CD4-positive, alpha-beta T cell treated with Interferon alpha-2 for 1 hour (primary cell): Measurements from ENCODE around the gene FCN1.
A peak's percentile ranks its signal among the peaks of the same experiment; 100 is the strongest.

Experiments
- DNase-seq, 2 donors: peaks; one replicate each; pipeline ENCODE4 v3.0.0-alpha.2; 2020 to 2022

Gene FCN1

GRCh38 chr9:134936346-134937163 lies 18.8 kb upstream of the FCN1 start:
- DNase-seq = peak; percentile 21 to 51

- DNase-seq = no peak
Observed at GRCh38 chr9:134935701-134936345, 18.1 kb upstream of the FCN1 start.

GRCh38 chr9:134935056-134935640 lies 17.4 kb upstream of the FCN1 start:
- no peak for DNase-seq

- DNase-seq = no peak
Observed at GRCh38 chr9:134933076-134933659, 15.5 kb upstream of the FCN1 start.

- no peak for DNase-seq
Observed at GRCh38 chr9:134932606-134933005, 14.9 kb upstream of the FCN1 start.

- DNase-seq = no peak
Observed at GRCh38 chr9:134932171-134932570, 14.5 kb upstream of the FCN1 start.

GRCh38 chr9:134930398-134930797 lies 12.7 kb upstream of the FCN1 start:
- peak in 1 of 2 donors; percentile 9 for DNase-seq

- peak in 1 of 2 donors; percentile 57 for DNase-seq
Observed at GRCh38 chr9:134929193-134930158, 11.8 kb upstream of the FCN1 start.

- DNase-seq = no peak
Observed at GRCh38 chr9:134928436-134929192, 10.9 kb upstream of the FCN1 start.

GRCh38 chr9:134925011-134925511 lies 7.3 kb upstream of the FCN1 start:
- peak in 1 of 2 donors; percentile 18 for DNase-seq

- no peak for DNase-seq
Observed at GRCh38 chr9:134923466-134923865, 5.8 kb upstream of the FCN1 start.

- peak in 1 of 2 donors; percentile 13 for DNase-seq
Observed at GRCh38 chr9:134922932-134923240, 5.2 kb upstream of the FCN1 start.

GRCh38 chr9:134922066-134922931 lies 4.6 kb upstream of the FCN1 start:
- DNase-seq = peak in 1 of 2 donors; percentile 41

GRCh38 chr9:134919303-134919702 lies 1.6 kb upstream of the FCN1 start:
- DNase-seq = no peak

GRCh38 chr9:134918646-134919045 lies 934 bp upstream of the FCN1 start:
- no peak for DNase-seq

GRCh38 chr9:134916161-134916665 lies 1.5 kb downstream of the FCN1 start:
- DNase-seq = no peak

GRCh38 chr9:134915046-134915985 lies 2.4 kb downstream of the FCN1 start:
- no peak for DNase-seq

GRCh38 chr9:134914501-134914834 lies 3.2 kb downstream of the FCN1 start:
- DNase-seq = no peak
